Mesendoderm (in vitro differentiated cells): Measurements from ENCODE around the gene PNLDC1.
"Not testable (repeated sequence)": the region's sequence is repeated elsewhere in the genome, so short reads cannot be mapped to it uniquely, and the experiment has no call there.

ENCODE experiments used
- DNase-seq: peaks from one replicate; pipeline ENCODE4 v3.0.0; 2013
- H2AK5ac ChIP-seq: 2 replicates; pipeline ENCODE4 v1.6.1; 2013; ENCODE audit warnings: low read length, inconsistent platforms
- H2BK120ac ChIP-seq: 2 replicates; pipeline ENCODE4 v1.6.1; 2013; ENCODE audit warnings: low read depth, mild to moderate bottlenecking, low read length, moderate library complexity, mixed read lengths
- H2BK15ac ChIP-seq: replicated peaks from 2 replicates; pipeline ENCODE4 v1.6.1; 2013; ENCODE audit warnings: low read depth, mild to moderate bottlenecking, moderate library complexity
- H2BK5ac ChIP-seq: 2 replicates; pipeline ENCODE4 v1.6.1; 2013; ENCODE audit warnings: low read length, inconsistent platforms
- H3K18ac ChIP-seq: 2 replicates; pipeline ENCODE4 v1.6.1; 2013; ENCODE audit warnings: mild to moderate bottlenecking, low read length, mixed read lengths
- H3K23ac ChIP-seq: one replicate; pipeline ENCODE4 v1.6.1; 2013; ENCODE audit warnings: low read length
- H3K27ac ChIP-seq: 2 replicates; pipeline ENCODE4 v1.5.1; 2013; ENCODE audit warnings: low read depth, mild to moderate bottlenecking, inconsistent platforms, low read length, moderate library complexity
- H3K27me3 ChIP-seq: 2 replicates; pipeline ENCODE4 v1.6.1; 2013; ENCODE audit warnings: low read length, control low read depth, mild to moderate bottlenecking, inconsistent platforms; ENCODE audit not compliant: insufficient read depth, poor library complexity
- H3K36me3 ChIP-seq: 2 replicates; pipeline ENCODE4 v1.6.1; 2013; ENCODE audit warnings: low read length, inconsistent platforms; ENCODE audit not compliant: control insufficient read depth, insufficient read depth
- H3K4ac ChIP-seq: one replicate; pipeline ENCODE4 v1.6.1; 2013; ENCODE audit warnings: low read depth, mild to moderate bottlenecking, low read length, moderate library complexity
- H3K4me1 ChIP-seq: 2 replicates; pipeline ENCODE4 v1.6.1; 2013; ENCODE audit warnings: low read depth, low read length, inconsistent platforms; ENCODE audit not compliant: control insufficient read depth
- H3K4me2 ChIP-seq: 2 replicates; pipeline ENCODE4 v1.6.1; 2013; ENCODE audit warnings: low read length
- H3K4me3 ChIP-seq: 2 replicates; pipeline ENCODE4 v1.5.1; 2013; ENCODE audit warnings: mild to moderate bottlenecking, low read length
- H3K56ac ChIP-seq: one replicate; pipeline ENCODE4 v1.6.1; 2013; ENCODE audit warnings: low read length
- H3K79me1 ChIP-seq: 2 replicates; pipeline ENCODE4 v1.6.1; 2013; ENCODE audit warnings: low read length, inconsistent platforms
- H3K79me2 ChIP-seq: 2 replicates; pipeline ENCODE4 v1.6.1; 2013; ENCODE audit warnings: mild to moderate bottlenecking, low read length; ENCODE audit not compliant: control insufficient read depth, insufficient read depth
- H3K9ac ChIP-seq: 2 replicates; pipeline ENCODE4 v1.6.1; 2013; ENCODE audit warnings: low read length, inconsistent platforms
- H4K5ac ChIP-seq: one replicate; pipeline ENCODE4 v1.6.1; 2013; ENCODE audit warnings: low read length
- H4K8ac ChIP-seq: one replicate; pipeline ENCODE4 v1.6.1; 2013; ENCODE audit warnings: low read depth, mild to moderate bottlenecking, control low read depth, low read length, moderate library complexity
- WGBS: extraction: QIAGEN DNeasy Blood & Tissue Kit; methylation state at CpG from one replicate; pipeline ENCODE4 v1.1.7; 2013; ENCODE audit warnings: low lambda C conversion rate, missing lambda C conversion rate; ENCODE audit not compliant: insufficient coverage; ENCODE audit errors: extremely low coverage; 5-methylcytosine and 5-hydroxymethylcytosine counted together

PNLDC1 gene

DNA sequence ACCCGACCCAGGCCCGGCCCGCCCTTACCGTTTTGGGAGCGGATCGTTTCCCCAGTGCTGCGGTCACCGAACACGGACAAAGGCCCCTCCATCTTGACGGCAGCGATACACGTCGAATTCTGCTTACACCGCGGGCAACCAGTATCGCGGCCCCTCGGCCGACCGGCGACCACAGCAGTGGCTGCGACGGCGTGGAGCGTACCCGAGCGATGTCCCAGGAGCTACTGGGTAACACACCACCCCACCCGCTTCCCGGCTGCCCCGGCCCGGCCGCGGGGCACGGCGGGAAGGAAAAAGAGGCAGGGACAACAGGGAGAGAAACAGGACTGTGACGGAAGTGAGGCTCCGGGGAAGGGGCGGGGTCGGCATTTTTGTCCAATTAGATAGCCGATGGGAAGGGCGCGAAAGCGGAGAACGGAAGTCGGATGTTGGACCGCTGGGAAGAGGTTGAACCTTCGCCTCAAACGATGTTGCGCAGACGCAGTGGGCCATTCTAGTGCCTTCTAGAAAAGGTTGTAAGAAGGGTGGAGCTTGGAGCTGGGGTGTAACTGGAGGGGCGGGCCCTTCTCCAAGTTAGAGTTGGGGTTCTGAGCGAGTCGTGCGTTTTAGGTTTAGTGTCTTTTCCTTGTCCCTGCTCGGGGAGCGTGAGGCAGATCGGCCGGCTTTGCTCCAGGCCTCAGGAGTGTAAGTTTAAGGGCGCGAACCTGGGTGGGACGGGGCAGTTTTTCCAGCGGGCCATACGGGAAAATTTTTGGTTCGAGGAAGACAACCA, 10.5 kb upstream of the PNLDC1 start, which contains the start of gene TCP1:
TSS of gene TCP1 (minus strand) at position 226 of the 772 bp plus-strand sequence. CDS start at position 92, 134 bp downstream.
- H3K56ac ChIP-seq = peak within 1 kb of the TSS; percentile 98
- H2BK5ac ChIP-seq = peak within 1 kb of the TSS; percentile 21
- peak within 1 kb of the TSS; percentile 94 for H4K8ac ChIP-seq
- H4K5ac ChIP-seq = no peak within 1 kb of the TSS
- no peaks in the 10 kb centered on the region for H3K4me1 ChIP-seq
- H3K9ac ChIP-seq = peak within 1 kb of the TSS; percentile 96
- peaks cover 4% of the 10 kb centered on the region for H3K36me3 ChIP-seq
- peak within 1 kb of the TSS; percentile 86 for H3K27ac ChIP-seq
- H3K23ac ChIP-seq = peak within 1 kb of the TSS; percentile 90
- no peak within 1 kb of the TSS for H2BK15ac ChIP-seq
- peaks cover 58% of the 10 kb centered on the region for H3K79me2 ChIP-seq
- H3K4me3 ChIP-seq = peak within 1 kb of the TSS; percentile 97
- no peak within 1 kb of the TSS for H2AK5ac ChIP-seq
- no peaks in the 10 kb centered on the region for H3K27me3 ChIP-seq
- peak within 1 kb of the TSS; percentile 93 for H3K18ac ChIP-seq
- H3K4ac ChIP-seq = peak within 1 kb of the TSS; percentile 99
- DNase-seq = peak; percentile 100
- peaks cover 5% of the 10 kb centered on the region for H3K79me1 ChIP-seq
- H3K4me2 ChIP-seq = peak within 1 kb of the TSS; percentile 97
- WGBS = no CpG with 5 or more reads among the region's 64 CpGs
- peak within 1 kb of the TSS; percentile 55 for H2BK120ac ChIP-seq

DNA sequence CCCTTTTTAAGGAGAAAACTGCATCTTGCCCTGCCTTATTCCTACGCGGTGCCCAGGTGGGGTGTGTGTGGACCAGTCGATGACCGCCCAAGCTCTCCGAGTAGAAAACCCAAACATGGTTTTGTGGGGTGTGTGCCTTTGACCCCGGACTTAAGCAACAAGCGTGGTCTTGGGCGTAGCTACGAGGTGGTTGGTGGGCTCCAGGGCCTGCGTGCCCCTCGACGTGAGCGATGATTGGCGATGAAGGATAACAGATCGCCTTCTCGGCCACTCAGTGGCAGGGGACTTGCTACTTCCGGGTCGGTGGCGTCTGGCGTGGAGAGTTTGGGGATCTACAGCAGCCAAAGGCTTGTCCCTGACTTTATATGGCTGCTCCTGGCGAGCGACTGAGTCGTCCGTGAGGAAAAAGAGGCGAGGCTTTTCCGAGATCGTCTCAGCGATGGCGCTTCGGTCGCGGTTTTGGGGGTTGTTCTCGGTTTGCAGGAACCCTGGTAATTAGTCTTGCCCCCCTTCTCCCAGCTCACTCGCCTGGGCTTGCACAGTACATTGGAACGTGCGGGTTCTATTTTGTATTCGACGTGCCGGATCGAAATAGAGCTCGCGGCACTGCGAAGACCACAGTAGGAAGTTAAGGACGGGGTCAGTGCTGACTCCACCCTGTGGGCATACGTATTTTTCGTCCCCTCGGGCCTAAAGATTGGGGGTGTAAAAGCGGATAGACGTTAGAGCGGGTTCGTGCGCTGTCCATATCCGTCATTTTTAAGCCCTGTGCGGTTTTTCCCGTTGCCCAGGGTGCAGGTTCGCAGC, 9.7 kb upstream of the PNLDC1 start, which contains the start of gene MRPL18:
TSS of gene MRPL18 (plus strand) at position 319 of the 807 bp plus-strand sequence. CDS start at position 440, 121 bp downstream.
- H2BK5ac ChIP-seq = peak within 1 kb of the TSS; percentile 21
- H3K4me2 ChIP-seq = peak within 1 kb of the TSS; percentile 97
- H3K79me1 ChIP-seq = peaks cover 5% of the 10 kb centered on the region
- H3K4ac ChIP-seq = peak within 1 kb of the TSS; percentile 99
- no CpG with 5 or more reads among the region's 56 CpGs for whole genome bisulfite sequencing
- DNase-seq = peak; percentile 99
- peak within 1 kb of the TSS; percentile 86 for H3K27ac ChIP-seq
- peak within 1 kb of the TSS; percentile 93 for H3K18ac ChIP-seq
- H3K56ac ChIP-seq = peak within 1 kb of the TSS; percentile 98
- H4K5ac ChIP-seq = no peak within 1 kb of the TSS
- H3K27me3 ChIP-seq = no peaks in the 10 kb centered on the region
- H2BK120ac ChIP-seq = peak within 1 kb of the TSS; percentile 61
- peaks cover 54% of the 10 kb centered on the region for H3K79me2 ChIP-seq
- H3K23ac ChIP-seq = peak within 1 kb of the TSS; percentile 90
- H3K9ac ChIP-seq = peak within 1 kb of the TSS; percentile 96
- H4K8ac ChIP-seq = peak within 1 kb of the TSS; percentile 94
- no peak within 1 kb of the TSS for H2AK5ac ChIP-seq
- H2BK15ac ChIP-seq = no peak within 1 kb of the TSS
- H3K4me3 ChIP-seq = peak within 1 kb of the TSS; percentile 97
- peaks cover 3% of the 10 kb centered on the region for H3K36me3 ChIP-seq
- H3K4me1 ChIP-seq = no peaks in the 10 kb centered on the region

DNA sequence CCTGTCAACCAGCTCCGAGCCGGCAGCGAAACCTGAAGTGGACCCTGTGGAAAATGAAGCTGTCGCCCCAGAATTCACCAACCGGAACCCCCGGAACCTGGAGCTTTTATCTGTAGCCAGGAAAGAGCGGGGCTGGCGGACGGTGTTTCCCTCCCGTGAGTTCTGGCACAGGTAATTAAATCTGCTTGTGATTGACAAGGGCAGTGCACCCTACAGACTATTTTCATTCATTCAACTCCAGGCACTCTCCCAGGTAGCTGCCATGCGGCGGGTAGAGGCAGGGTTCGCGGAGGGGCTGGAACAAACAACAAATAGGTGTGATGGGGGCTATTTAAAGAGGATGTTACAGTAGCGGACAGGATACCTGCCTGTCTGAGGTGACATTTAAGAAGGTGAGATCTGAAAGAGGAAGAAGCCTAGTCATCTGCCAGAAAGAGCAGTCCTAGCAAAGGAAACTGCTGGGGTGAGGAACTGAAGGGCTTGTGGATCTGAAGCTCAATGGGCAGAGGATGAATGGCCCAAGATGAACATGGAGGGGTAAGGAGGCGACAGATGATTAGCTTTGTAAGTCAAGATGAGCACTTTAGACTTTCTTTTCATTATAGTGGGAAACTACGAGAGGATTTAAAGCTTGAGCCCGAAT, 9.0 kb upstream of the PNLDC1 start:
- Histone ChIP-seq H2BK15ac (no peak overlapping the region), H3K79me1 (peaks cover 4% of the 10 kb centered on the region), H3K36me3 (no peaks in the 10 kb centered on the region), H4K8ac (no peak overlapping the region), H3K9ac (peak overlapping the region; percentile 92), H3K18ac (peak overlapping the region; percentile 28), H2BK5ac (no peak overlapping the region), H3K79me2 (peaks cover 49% of the 10 kb centered on the region), H2BK120ac (peak overlapping the region; percentile 61), H3K4ac (peak overlapping the region; percentile 26), H3K27ac (no peak overlapping the region), H3K27me3 (no peaks in the 10 kb centered on the region), H3K4me3 (peak overlapping the region; percentile 97), H3K23ac (no peak overlapping the region), H4K5ac (no peak overlapping the region), H3K4me2 (peak overlapping the region; percentile 97), H2AK5ac (no peak overlapping the region), H3K56ac (peak overlapping the region; percentile 97), H3K4me1 (no peaks in the 10 kb centered on the region)
- WGBS = no CpG with 5 or more reads among the region's 18 CpGs
- DNase-seq = peak; percentile 28

DNA sequence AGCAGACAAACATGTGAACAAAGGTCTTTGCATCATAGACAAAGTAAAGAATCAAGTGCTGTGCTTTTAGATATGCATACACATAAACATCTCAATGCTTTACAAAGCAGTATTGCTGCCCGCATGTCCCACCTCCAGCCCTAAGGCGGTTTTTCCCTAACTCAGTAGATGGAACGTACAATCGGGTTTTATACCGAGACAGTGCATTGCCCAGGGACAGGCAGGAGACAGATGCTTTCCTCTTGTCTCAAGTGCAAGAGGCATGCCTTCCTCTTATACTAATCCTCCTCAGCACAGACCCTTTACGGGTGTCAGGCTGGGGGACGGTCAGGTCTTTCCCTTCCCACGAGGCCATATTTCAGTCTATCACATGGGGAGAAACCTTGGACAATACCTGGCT, 5.1 kb upstream of the PNLDC1 start:
- H3K27me3 ChIP-seq, DNase-seq, H2BK120ac ChIP-seq, H3K79me1 ChIP-seq, H3K56ac ChIP-seq, H2BK5ac ChIP-seq, H4K5ac ChIP-seq, H2AK5ac ChIP-seq, H2BK15ac ChIP-seq, H3K23ac ChIP-seq, H4K8ac ChIP-seq, H3K36me3 ChIP-seq, H3K4me2 ChIP-seq, H3K9ac ChIP-seq, H3K4ac ChIP-seq, H3K4me1 ChIP-seq, H3K4me3 ChIP-seq, H3K18ac ChIP-seq, H3K27ac ChIP-seq: not testable (repeated sequence)
- no CpG with 5 or more reads among the region's 8 CpGs for WGBS
- peaks cover 20% of the 10 kb centered on the region for H3K79me2 ChIP-seq

DNA sequence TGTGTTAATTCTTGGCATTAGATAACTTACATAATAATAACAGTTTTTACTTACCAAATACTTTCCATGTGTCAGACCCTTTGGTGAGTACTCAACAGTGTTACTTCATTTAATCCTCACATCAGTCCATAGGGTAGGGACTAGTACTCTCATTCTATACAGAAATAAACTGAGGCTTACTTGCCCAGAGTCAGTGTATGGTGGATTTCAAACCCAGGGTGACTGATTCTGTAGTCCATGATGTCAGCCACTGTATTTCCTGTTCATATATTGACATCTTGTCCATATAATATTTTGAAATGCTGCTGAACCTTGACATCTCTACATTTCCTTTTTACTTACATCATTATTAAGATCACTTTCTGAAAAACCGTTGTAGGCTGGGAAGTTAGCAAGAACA, 2.5 kb upstream of the PNLDC1 start:
- Histone ChIP-seq H4K5ac (no peak overlapping the region), H3K27ac (no peak overlapping the region), H3K36me3 (peaks cover 5% of the 10 kb centered on the region), H3K9ac (no peak overlapping the region), H3K79me1 (peaks cover under 1% of the 10 kb centered on the region), H2BK5ac (no peak overlapping the region), H3K4me2 (no peak overlapping the region), H3K4me3 (no peak overlapping the region), H3K79me2 (peaks cover 5% of the 10 kb centered on the region), H3K23ac (no peak overlapping the region), H2AK5ac (no peak overlapping the region), H3K4me1 (no peaks in the 10 kb centered on the region), H2BK15ac (no peak overlapping the region), H2BK120ac (no peak overlapping the region), H3K56ac (no peak overlapping the region), H3K4ac (no peak overlapping the region), H3K18ac (no peak overlapping the region), H3K27me3 (no peaks in the 10 kb centered on the region), H4K8ac (no peak overlapping the region)
- WGBS = no CpG with 5 or more reads among the region's 1 CpG
- DNase-seq = no peak
